K562 (cell line): ENCODE data around the gene CCL27. TPM values are rescaled to one million over a fixed set of nuclear protein-coding genes. Genes with fewer than 3 reads are reported as not detected.

Experiments
- CAMTA2 ChIP-seq: fragments of 250-450 bp; sonication (Bioruptor Pico); conservative IDR thresholded peaks from 2 replicates; pipeline ENCODE4 v1.5.1; 2022
- CTCF ChIP-seq, 3 experiments: IDR thresholded peaks in 2 of 3; conservative IDR thresholded peaks in 1 of 3; 2 replicates each; pipeline ENCODE4 v1.5.1; 2011 to 2012; ENCODE audit warnings: low read length in 3 of 3, mild to moderate bottlenecking in 3 of 3, control low read depth in 2 of 3, improper control_type of control experiment in 1 of 3, inconsistent platforms in 1 of 3, low read depth in 1 of 3, mixed read lengths in 1 of 3, moderate library complexity in 1 of 3; ENCODE audit not compliant: insufficient read depth in 2 of 3
- EZH2 ChIP-seq: IDR thresholded peaks from 2 replicates; pipeline ENCODE4 v1.6.1; 2012; ENCODE audit warnings: low read depth, mild to moderate bottlenecking, inconsistent platforms, low read length, borderline replicate concordance
- FOXA3 ChIP-seq, 2 experiments: fragments of 450-650 bp in 1 of 2; sonication (generic) in 1 of 2; formaldehyde crosslinking; IDR thresholded peaks in 1 of 2; conservative IDR thresholded peaks in 1 of 2; 2 replicates each; pipeline versions ENCODE4 v1.4.0 to v1.8.0; 2020 to 2022; ENCODE audit warnings: mild to moderate bottlenecking in 2 of 2, missing genetic modification reagents in 1 of 2
- GABPA ChIP-seq: fragments of 200-800 bp; sonication (Bioruptor generic); conservative IDR thresholded peaks from 2 replicates; pipeline ENCODE4 v1.6.1; 2016; ENCODE audit warnings: low read depth, missing genetic modification characterization, missing compliant biosample characterization
- KDM4B ChIP-seq, 2 experiments: fragments of 450-650 bp in 1 of 2; sonication (generic) in 1 of 2; IDR thresholded peaks; 2 replicates each; pipeline ENCODE4 v1.6.1; 2016 to 2017; ENCODE audit warnings: borderline replicate concordance in 2 of 2, antibody characterized with exemption in 1 of 2, low read depth in 1 of 2, mild to moderate bottlenecking in 1 of 2
- LARP7 ChIP-seq: fragments of 450-650 bp; IDR thresholded peaks from 2 replicates; pipeline ENCODE4 v1.6.1; 2016
- MED1 ChIP-seq: sonication (generic); formaldehyde crosslinking; IDR thresholded peaks from 2 replicates; pipeline ENCODE4 v1.8.1; 2023; ENCODE audit warnings: missing genetic modification reagents, borderline replicate concordance
- RHOXF2B ChIP-seq: fragments of 250-450 bp; sonication (Bioruptor Pico); conservative IDR thresholded peaks from 2 replicates; pipeline ENCODE4 v1.5.1; 2021
- SFPQ ChIP-seq: fragments of 200-400 bp; formaldehyde crosslinking; IDR thresholded peaks from 2 replicates; pipeline ENCODE4 v1.6.1; 2017; ENCODE audit warnings: mild to moderate bottlenecking, low read depth, low read length, moderate library complexity
- ZNF253 ChIP-seq: fragments of 250-450 bp; sonication (Bioruptor Pico); conservative IDR thresholded peaks from 2 replicates; pipeline ENCODE4 v1.6.1; 2021; ENCODE audit warnings: mild to moderate bottlenecking
- ZNF699 ChIP-seq: fragments of 250-450 bp; sonication (Bioruptor Pico); IDR thresholded peaks from 2 replicates; pipeline ENCODE4 v1.8.0; 2021; ENCODE audit warnings: mild to moderate bottlenecking, moderate library complexity; ENCODE audit not compliant: insufficient replicate concordance
- polyA plus RNA-seq, 8 experiments: library from polyadenylated mRNA; depleted of rRNA in 4 of 8; stranded (reverse) in 5 of 8; unstranded in 3 of 8; fragments of >200 nt; fragmentation: Nextera tagmentation in 2 of 8; fragmentation: Illumina TruSeq in 1 of 8; extraction: Ambion mirVana in 2 of 8; extraction: Trizol in 1 of 8; gene quantifications; 2 replicates each; pipeline versions ENCODE4 v1.2.1 to v1.2.3, GENCODE V29; 2011 to 2014; ENCODE audit warnings: inconsistent platforms in 1 of 8, missing spikeins in 1 of 8
- total RNA-seq, 7 experiments: library from RNA; depleted of rRNA in 6 of 7; stranded (reverse); fragments of >200 nt in 6 of 7; fragmentation: Illumina TruSeq in 2 of 7; extraction: Trizol in 2 of 7; gene quantifications; 2 replicates each; pipeline versions ENCODE4 v1.2.1 to v1.2.3, GENCODE V29; 2011 to 2021; ENCODE audit warnings: low replicate concordance in 1 of 7
- TF ChIP-seq, protein P1 (sequence below): fragments of 450-650 bp; conservative IDR thresholded peaks from 2 replicates; pipeline ENCODE4 v1.6.1; 2016; ENCODE audit warnings: missing genetic modification characterization, low read depth, mild to moderate bottlenecking, missing compliant biosample characterization, moderate library complexity
- TF ChIP-seq, protein P2 (sequence below): fragments of 250-450 bp; sonication (Bioruptor Pico); IDR thresholded peaks from 2 replicates; pipeline ENCODE4 v1.8.0; 2021; ENCODE audit warnings: borderline replicate concordance, mild to moderate bottlenecking, moderate library complexity; ENCODE audit not compliant: poor library complexity, severe bottlenecking
- TF ChIP-seq, protein P3 (sequence below): sonication (generic); formaldehyde crosslinking; IDR thresholded peaks from 2 replicates; pipeline ENCODE4 v1.8.1; 2023; ENCODE audit warnings: mild to moderate bottlenecking, missing genetic modification reagents

CCL27 gene
- total and polyA plus RNA-seq, 9 of the 15 experiments (the other 6 are each of a cell fraction or from before 2014, with no cell fraction given): 0.10 to 0.53 (median 0.27) TPM; not detected in 5

DNA sequence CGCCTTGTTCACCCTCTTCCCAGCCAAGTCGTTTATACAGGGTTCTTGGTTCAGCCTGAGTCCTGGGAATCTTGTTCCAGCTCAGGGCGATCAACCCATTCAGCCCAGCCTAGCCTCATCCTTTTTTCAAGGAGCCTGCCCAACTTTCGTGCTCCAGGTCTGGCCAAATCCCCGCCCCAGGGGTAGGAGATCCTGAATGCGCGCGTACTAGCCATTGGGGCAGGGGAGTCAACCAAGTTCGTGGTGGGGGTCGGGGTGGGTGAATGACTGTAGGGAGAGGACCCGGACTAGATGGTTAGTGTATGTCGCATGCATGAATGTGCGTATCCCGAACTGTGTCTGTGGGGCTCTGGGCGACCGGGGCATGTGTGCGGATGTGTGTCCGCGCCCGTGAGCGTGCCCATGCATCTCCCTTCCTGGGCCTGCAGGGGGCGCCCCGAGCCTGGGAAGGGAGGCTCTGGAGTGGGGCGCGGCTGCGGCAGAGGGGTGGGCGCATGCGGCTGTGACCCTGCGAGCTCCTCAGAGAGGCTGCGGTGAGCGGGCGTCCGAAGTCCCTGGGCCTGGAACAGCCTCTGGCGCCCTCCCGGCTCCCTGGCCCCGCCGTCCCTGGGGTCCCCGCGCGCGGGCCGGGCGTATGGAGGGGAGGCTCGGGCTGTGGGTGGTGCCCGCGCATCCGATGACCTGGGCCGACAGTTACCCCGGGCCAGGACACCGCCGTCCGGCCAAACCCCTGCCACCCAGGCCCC is 38.7 kb upstream of the CCL27 start (continued):
- TF ChIP-seq CTCF (IDR thresholded peaks at IDR 0.05 in 2 of 3, conservative IDR thresholded peaks at IDR 0.05 in 1 of 3; ENCODE audit: insufficient read depth in 2 of 3, low read depth in 1 of 3, low read length in 3 of 3) (peak; percentile 65 to 81 (median 75)), ZNF253 (CRISPR knock-in tag) (no peak), ZNF699 (no peak), MED1 (no peak), CAMTA2 (no peak), KDM4B (IDR thresholded peaks at IDR 0.05; ENCODE audit: borderline replicate concordance in 2 of 2, low read depth in 1 of 2) (no peak), SFPQ (no peak), EZH2 (no peak), GABPA (no peak), FOXA3 (CRISPR knock-in tag; conservative IDR thresholded peaks at IDR 0.05 in 1 of 2, IDR thresholded peaks at IDR 0.05 in 1 of 2) (no peak), LARP7 (no peak), RHOXF2B (CRISPR knock-in tag) (no peak)
- TF ChIP-seq, protein P1, sequence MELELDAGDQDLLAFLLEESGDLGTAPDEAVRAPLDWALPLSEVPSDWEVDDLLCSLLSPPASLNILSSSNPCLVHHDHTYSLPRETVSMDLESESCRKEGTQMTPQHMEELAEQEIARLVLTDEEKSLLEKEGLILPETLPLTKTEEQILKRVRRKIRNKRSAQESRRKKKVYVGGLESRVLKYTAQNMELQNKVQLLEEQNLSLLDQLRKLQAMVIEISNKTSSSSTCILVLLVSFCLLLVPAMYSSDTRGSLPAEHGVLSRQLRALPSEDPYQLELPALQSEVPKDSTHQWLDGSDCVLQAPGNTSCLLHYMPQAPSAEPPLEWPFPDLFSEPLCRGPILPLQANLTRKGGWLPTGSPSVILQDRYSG (tag): no peak
- TF ChIP-seq, protein P2, sequence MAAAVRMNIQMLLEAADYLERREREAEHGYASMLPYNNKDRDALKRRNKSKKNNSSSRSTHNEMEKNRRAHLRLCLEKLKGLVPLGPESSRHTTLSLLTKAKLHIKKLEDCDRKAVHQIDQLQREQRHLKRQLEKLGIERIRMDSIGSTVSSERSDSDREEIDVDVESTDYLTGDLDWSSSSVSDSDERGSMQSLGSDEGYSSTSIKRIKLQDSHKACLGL (CRISPR knock-in tag): no peak
- TF ChIP-seq, protein P3, sequence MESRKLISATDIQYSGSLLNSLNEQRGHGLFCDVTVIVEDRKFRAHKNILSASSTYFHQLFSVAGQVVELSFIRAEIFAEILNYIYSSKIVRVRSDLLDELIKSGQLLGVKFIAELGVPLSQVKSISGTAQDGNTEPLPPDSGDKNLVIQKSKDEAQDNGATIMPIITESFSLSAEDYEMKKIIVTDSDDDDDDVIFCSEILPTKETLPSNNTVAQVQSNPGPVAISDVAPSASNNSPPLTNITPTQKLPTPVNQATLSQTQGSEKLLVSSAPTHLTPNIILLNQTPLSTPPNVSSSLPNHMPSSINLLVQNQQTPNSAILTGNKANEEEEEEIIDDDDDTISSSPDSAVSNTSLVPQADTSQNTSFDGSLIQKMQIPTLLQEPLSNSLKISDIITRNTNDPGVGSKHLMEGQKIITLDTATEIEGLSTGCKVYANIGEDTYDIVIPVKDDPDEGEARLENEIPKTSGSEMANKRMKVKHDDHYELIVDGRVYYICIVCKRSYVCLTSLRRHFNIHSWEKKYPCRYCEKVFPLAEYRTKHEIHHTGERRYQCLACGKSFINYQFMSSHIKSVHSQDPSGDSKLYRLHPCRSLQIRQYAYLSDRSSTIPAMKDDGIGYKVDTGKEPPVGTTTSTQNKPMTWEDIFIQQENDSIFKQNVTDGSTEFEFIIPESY: no peak
